Kidney (tissue), 14 donors: ENCODE results near the gene PHYHD1. TPM values are rescaled to one million over a fixed set of nuclear protein-coding genes. Genes with fewer than 3 reads are reported as not detected.

Experiments
- DNase-seq, 5 donors: peaks; one replicate each; pipeline ENCODE4 v3.0.0-alpha.2; 2013 to 2020
- FAIRE-seq: peaks from 2 replicates; lab custom pipeline; 2012; peaks lifted over from hg19 to GRCh38; lab: Jason Lieb, UNC
- H3K27ac ChIP-seq, 2 donors: one replicate each; pipeline ENCODE4 v1.7.0; 2013; ENCODE audit warnings: low read depth in 2 of 2, low read length in 2 of 2, inconsistent platforms in 1 of 2
- H3K27me3 ChIP-seq: one replicate; pipeline ENCODE4 v1.7.1; 2013; ENCODE audit warnings: low read length, inconsistent platforms; ENCODE audit not compliant: control insufficient read depth, insufficient read depth
- H3K36me3 ChIP-seq, 3 donors: one replicate each; pipeline versions ENCODE4 v1.7.0 to v1.7.1; 2013; ENCODE audit warnings: low read length in 3 of 3, control low read depth in 1 of 3, inconsistent platforms in 1 of 3; ENCODE audit not compliant: insufficient read depth in 3 of 3, control insufficient read depth in 2 of 3
- H3K4me1 ChIP-seq, 3 donors: one replicate each; pipeline versions ENCODE4 v1.7.0 to v1.7.1; 2013; ENCODE audit warnings: low read length in 3 of 3, inconsistent platforms in 1 of 3, low read depth in 1 of 3; ENCODE audit not compliant: control insufficient read depth in 2 of 3, insufficient read depth in 2 of 3
- H3K4me3 ChIP-seq, 3 donors: one replicate each; pipeline versions ENCODE4 v1.7.0 to v1.8.1; 2013; ENCODE audit warnings: low read length in 3 of 3, control low read depth in 1 of 3, inconsistent platforms in 1 of 3
- H3K9ac ChIP-seq, 3 donors: one replicate each; pipeline versions ENCODE4 v1.7.0 to v1.7.1; 2013; ENCODE audit warnings: low read length in 3 of 3, control low read depth in 1 of 3, inconsistent platforms in 1 of 3
- H3K9me3 ChIP-seq, 3 donors: one replicate each; pipeline versions ENCODE4 v1.7.0 to v1.7.1; 2013; ENCODE audit warnings: low read length in 3 of 3, control low read depth in 1 of 3, inconsistent platforms in 1 of 3; ENCODE audit not compliant: control insufficient read depth in 2 of 3, insufficient read depth in 1 of 3
- CTCF ChIP-seq: IDR thresholded peaks from 3 replicates; pipeline ENCODE4 v1.5.1; 2012; ENCODE audit warnings: mild to moderate bottlenecking, moderate library complexity, borderline replicate concordance; ENCODE audit not compliant: insufficient read depth; ENCODE audit errors: extremely low read depth
- intact Hi-C: fragments of 100-400 bp; cut with DNase I; formaldehyde crosslinking; loops from one replicate; pipeline ENCODE4 v1.11.1; 2022
- polyA plus RNA-seq: library from polyadenylated mRNA; stranded (reverse); fragments of 350-450 nt; fragmentation: Illumina TruSeq; extraction: RNeasy Lipid Tissue Mini Kit (QIAGEN cat#74804); gene quantifications from one replicate; pipeline ENCODE4 v1.2.3, GENCODE V29; 2014; ENCODE audit warnings: low read depth, low replicate concordance; ENCODE audit not compliant: insufficient read depth
- total RNA-seq: library from RNA; stranded (reverse); fragmentation: NEBNext Ultra II Directional; extraction: Animal tissue kit (Norgen Biotek cat#: 25700); gene quantifications from one replicate; pipeline ENCODE4 v1.2.1, GENCODE V29; 2021
- donor health status: control.
- donor health status: control.
- donor health status: control.
- donor health status: control.
- donor health status: control.
- donor health status: DM: yes; HTN: yes; CAD: no.
- donor health status: Normal renal cell carcinoma (clear cell type).

PHYHD1 gene
- total and polyA plus RNA-seq, 2 donors from 2014 or later, result 59.0 to 122 TPM

GRCh38 chr9:128901822-128902221, 19.0 kb upstream of the PHYHD1 start:
- Histone ChIP-seq H3K27ac (peak overlapping the region in 1 of 2 donors; percentile 36), H3K4me3 (no peak overlapping the region), H3K4me1 (peaks cover 0 to 3% (median 0%) of the 10 kb centered on the region in 3 donors), H3K36me3 (no peaks in the 10 kb centered on the region), H3K27me3 (no peaks in the 10 kb centered on the region), H3K9me3 (no peaks in the 10 kb centered on the region), H3K9ac (no peak overlapping the region)
- FAIRE-seq (no peak), DNase-seq (no peak)
- TF ChIP-seq CTCF, result no peak
- intact Hi-C loops, result no loop called here

DNA sequence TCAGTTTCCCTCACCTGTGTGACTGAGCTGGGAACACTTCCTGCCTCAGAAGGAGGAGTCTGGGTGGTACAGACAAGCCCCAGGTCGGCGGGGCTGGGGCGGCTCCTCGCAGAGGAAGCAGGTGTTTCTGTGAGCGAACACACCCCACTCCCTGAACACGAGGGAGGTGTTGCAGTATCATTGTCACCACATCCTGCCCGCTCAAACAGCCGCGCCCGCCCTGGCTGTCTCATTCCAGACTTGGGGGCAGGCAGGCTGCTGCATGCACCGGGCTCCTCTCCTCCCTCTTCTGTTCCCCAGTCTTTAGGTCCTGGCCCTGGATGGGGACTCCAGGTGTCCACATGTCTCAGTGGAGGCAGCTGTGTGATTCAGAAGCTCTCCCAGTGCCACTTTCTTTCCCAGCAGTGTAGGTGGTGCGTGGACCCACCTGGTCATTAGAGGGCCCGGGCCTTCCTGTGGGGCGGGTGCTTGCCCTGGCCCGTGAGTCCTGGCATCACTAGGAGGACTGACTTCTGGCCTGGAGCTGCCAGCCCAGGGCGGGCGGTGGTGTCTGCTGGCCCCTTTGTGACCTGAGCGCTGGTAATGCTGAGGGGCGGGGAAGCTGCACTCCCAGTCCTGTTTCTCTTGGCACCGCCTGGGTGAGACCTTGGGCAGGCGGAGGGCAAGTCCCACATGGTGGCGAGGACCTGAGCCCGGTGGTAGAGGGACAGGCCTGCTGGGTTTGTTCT, 18.3 kb upstream of the PHYHD1 start:
- intact Hi-C loops, result no loop called here
- H3K27ac ChIP-seq, result no peak overlapping the region
- no peaks in the 10 kb centered on the region for H3K9me3 ChIP-seq
- TF ChIP-seq CTCF, result no peak
- no peaks in the 10 kb centered on the region for H3K27me3 ChIP-seq
- peaks cover 0 to 4% (median 3%) of the 10 kb centered on the region in 3 donors for H3K36me3 ChIP-seq
- peaks cover 0 to 3% (median 0%) of the 10 kb centered on the region in 3 donors for H3K4me1 ChIP-seq
- H3K9ac ChIP-seq, result no peak overlapping the region
- FAIRE-seq (no peak), DNase-seq (peak in 1 of 5 donors; percentile 89)
- no peak overlapping the region for H3K4me3 ChIP-seq

GRCh38 chr9:128903079-128903461, 17.7 kb upstream of the PHYHD1 start:
- Histone ChIP-seq H3K9ac (no peak overlapping the region), H3K4me3 (no peak overlapping the region), H3K27me3 (no peaks in the 10 kb centered on the region), H3K36me3 (peaks cover 0 to 10% (median 8%) of the 10 kb centered on the region in 3 donors), H3K27ac (no peak overlapping the region), H3K4me1 (peaks cover 0 to 3% (median 0%) of the 10 kb centered on the region in 3 donors), H3K9me3 (no peaks in the 10 kb centered on the region)
- intact Hi-C loops, result no loop called here
- TF ChIP-seq CTCF, result no peak
- FAIRE-seq, result no peak
- no peak for DNase-seq
